Neuronal stem cell (in vitro differentiated cells): ENCODE data around the gene ERP27.
A peak's percentile ranks its signal among the peaks of the same experiment; 100 is the strongest.

ENCODE experiments used
- DNase-seq: peaks from one replicate; pipeline ENCODE4 v3.0.0-alpha.2; 2013; ENCODE audit warnings: low spot score
- H2AFZ ChIP-seq: one replicate; pipeline ENCODE4 v1.6.1; 2013; ENCODE audit warnings: mild to moderate bottlenecking, low read length, inconsistent platforms
- H2AK5ac ChIP-seq: 2 replicates; pipeline ENCODE4 v1.6.1; 2013; ENCODE audit warnings: low read depth, mild to moderate bottlenecking, inconsistent platforms, low read length, moderate library complexity, mixed read lengths
- H2BK120ac ChIP-seq: 2 replicates; pipeline ENCODE4 v1.6.1; 2013; ENCODE audit warnings: low read depth, mild to moderate bottlenecking, inconsistent platforms, low read length, moderate library complexity, mixed read lengths
- H2BK12ac ChIP-seq: one replicate; pipeline ENCODE4 v1.6.1; 2013; ENCODE audit warnings: low read length, inconsistent platforms
- H2BK15ac ChIP-seq: 2 replicates; pipeline ENCODE4 v1.6.1; 2013; ENCODE audit warnings: mild to moderate bottlenecking, low read length, inconsistent platforms, mixed read lengths
- H2BK5ac ChIP-seq: one replicate; pipeline ENCODE4 v1.6.1; 2013; ENCODE audit warnings: inconsistent platforms, mild to moderate bottlenecking, low read length, moderate library complexity
- H3K14ac ChIP-seq: one replicate; pipeline ENCODE4 v1.6.1; 2013; ENCODE audit warnings: low read length, inconsistent platforms
- H3K18ac ChIP-seq: 2 replicates; pipeline ENCODE4 v1.6.1; 2013; ENCODE audit warnings: low read length, inconsistent platforms
- H3K23ac ChIP-seq: 2 replicates; pipeline ENCODE4 v1.6.1; 2013; ENCODE audit warnings: low read depth, mild to moderate bottlenecking, mixed read lengths, low read length, inconsistent platforms; ENCODE audit not compliant: poor library complexity
- H3K27ac ChIP-seq: replicated peaks from 3 replicates; pipeline ENCODE4 v1.5.1; 2013; ENCODE audit warnings: low read length, inconsistent platforms
- H3K27me3 ChIP-seq, 3 experiments: 2 replicates each; pipeline ENCODE4 v1.6.1; 2013; ENCODE audit warnings: low read length in 3 of 3, mild to moderate bottlenecking in 2 of 3, inconsistent platforms in 1 of 3, low read depth in 1 of 3, mixed read lengths in 1 of 3, moderate library complexity in 1 of 3; ENCODE audit not compliant: control insufficient read depth in 3 of 3, insufficient read depth in 3 of 3
- H3K36me3 ChIP-seq, 2 donors: replicated peaks in 1 of 2; 2 replicates each; pipeline ENCODE4 v1.6.1; 2013; ENCODE audit warnings: low read length in 2 of 2; ENCODE audit not compliant: control insufficient read depth in 2 of 2, insufficient read depth in 2 of 2
- H3K4ac ChIP-seq: 2 replicates; pipeline ENCODE4 v1.6.1; 2013; ENCODE audit warnings: inconsistent platforms, mild to moderate bottlenecking, low read length, moderate library complexity
- H3K4me1 ChIP-seq, 2 donors: 1 replicate in 1 of 2; 2 replicates in 1 of 2; pipeline ENCODE4 v1.6.1; 2013; ENCODE audit warnings: low read length in 2 of 2, low read depth in 1 of 2; ENCODE audit not compliant: control insufficient read depth in 2 of 2, insufficient read depth in 1 of 2
- H3K4me2 ChIP-seq: one replicate; pipeline ENCODE4 v1.6.1; 2013; ENCODE audit warnings: mild to moderate bottlenecking, low read length, inconsistent platforms; ENCODE audit not compliant: insufficient read depth, poor library complexity, severe bottlenecking
- H3K4me3 ChIP-seq, 2 donors: 2 replicates each; pipeline ENCODE4 v1.5.1; 2013; ENCODE audit warnings: low read length in 2 of 2, mild to moderate bottlenecking in 2 of 2, inconsistent platforms in 1 of 2, moderate library complexity in 1 of 2
- H3K79me1 ChIP-seq: one replicate; pipeline ENCODE4 v1.6.1; 2013; ENCODE audit warnings: low read depth, mild to moderate bottlenecking, inconsistent platforms, low read length, moderate library complexity
- H3K9ac ChIP-seq: one replicate; pipeline ENCODE4 v1.6.1; 2013; ENCODE audit warnings: mild to moderate bottlenecking, low read depth, low read length, inconsistent platforms; ENCODE audit not compliant: poor library complexity
- H3K9me3 ChIP-seq, 2 donors: replicated peaks in 1 of 2; 2 replicates each; pipeline versions ENCODE3 to v1.6.1; 2013; ENCODE audit warnings: low read length in 2 of 2, mild to moderate bottlenecking in 2 of 2, inconsistent platforms in 1 of 2, low read depth in 1 of 2, mixed read lengths in 1 of 2, moderate library complexity in 1 of 2; ENCODE audit not compliant: control insufficient read depth in 2 of 2, insufficient read depth in 1 of 2
- H4K8ac ChIP-seq: one replicate; pipeline ENCODE4 v1.6.1; 2013; ENCODE audit warnings: low read depth, mild to moderate bottlenecking, inconsistent platforms, low read length, moderate library complexity
- H4K91ac ChIP-seq: one replicate; pipeline ENCODE4 v1.6.1; 2013; ENCODE audit warnings: low read length, low read depth, mild to moderate bottlenecking, inconsistent platforms; ENCODE audit not compliant: poor library complexity
- WGBS, 2 donors: extraction: QIAGEN DNeasy Blood & Tissue Kit; methylation state at CpG; one replicate each; pipeline ENCODE4 v1.1.7; 2013; ENCODE audit warnings: missing lambda C conversion rate in 2 of 2, mixed read lengths in 1 of 2; ENCODE audit not compliant: insufficient read length in 2 of 2, insufficient replicate concordance in 1 of 2; ENCODE audit errors: extremely low coverage in 2 of 2; 5-methylcytosine and 5-hydroxymethylcytosine counted together

The ERP27 gene

DNA sequence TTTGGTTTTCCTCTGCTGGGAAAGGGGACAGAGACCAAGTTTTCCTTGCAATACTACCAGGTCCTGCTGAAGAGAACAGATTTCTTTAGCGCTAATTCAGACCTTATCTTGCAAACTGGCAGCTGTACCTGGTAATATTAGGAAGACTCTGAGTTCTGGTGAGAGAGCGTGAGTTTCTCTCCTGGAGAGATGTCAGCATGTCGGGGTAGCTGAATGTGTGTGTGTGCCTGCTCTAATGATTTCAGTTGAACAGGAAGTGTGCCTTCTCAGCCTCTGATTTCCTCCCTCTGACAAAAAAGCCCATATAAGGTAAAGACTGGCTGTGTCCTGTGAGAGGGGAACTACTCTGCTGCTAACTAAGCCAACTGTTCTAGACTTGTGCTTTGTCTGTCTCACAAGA, 10.3 kb upstream of the ERP27 start:
- Histone ChIP-seq H3K4me3 (no peak overlapping the region), H3K4me1 (peaks cover 13 to 15% of the 10 kb centered on the region in 2 donors), H3K4me2 (no peak overlapping the region), H3K14ac (no peak overlapping the region), H3K4ac (no peak overlapping the region), H2BK15ac (no peak overlapping the region), H3K27ac (no peak overlapping the region), H2BK120ac (no peak overlapping the region), H4K8ac (no peak overlapping the region), H3K9me3 (no peaks in the 10 kb centered on the region), H3K36me3 (no peaks in the 10 kb centered on the region), H2AK5ac (no peak overlapping the region), H3K9ac (no peak overlapping the region), H2BK12ac (no peak overlapping the region), H2BK5ac (no peak overlapping the region), H4K91ac (no peak overlapping the region), H3K79me1 (no peaks in the 10 kb centered on the region), H3K23ac (no peak overlapping the region), H3K18ac (no peak overlapping the region), H2AFZ (peak overlapping the region; percentile 76), H3K27me3 (no peaks in the 10 kb centered on the region)
- WGBS, 2 donors, result no CpG with 5 or more reads among the region's 3 CpGs
- DNase-seq, result no peak

DNA sequence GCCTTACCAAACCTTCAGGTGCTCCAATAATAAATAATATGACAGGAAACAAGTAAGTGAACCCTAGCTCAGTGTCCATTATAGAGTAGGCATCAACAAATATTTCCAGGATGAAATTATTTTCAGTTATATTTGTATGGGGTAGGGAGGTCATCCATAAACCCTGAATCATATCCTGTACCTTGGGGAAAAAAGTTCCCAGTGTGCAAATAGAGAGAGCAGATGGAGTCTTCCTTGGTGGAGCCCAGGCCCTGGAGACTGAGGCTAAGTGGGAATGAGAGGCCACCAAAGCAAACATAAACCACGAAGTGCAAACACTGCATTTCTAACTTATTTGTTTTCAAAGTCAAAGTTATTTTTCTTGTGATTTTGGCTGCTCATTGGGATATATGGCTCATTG, 8.5 kb upstream of the ERP27 start:
- no peak overlapping the region for H3K4ac ChIP-seq
- H3K79me1 ChIP-seq, result no peaks in the 10 kb centered on the region
- peaks cover 15% of the 10 kb centered on the region in 2 donors for H3K4me1 ChIP-seq
- no peak overlapping the region for H3K9ac ChIP-seq
- no CpG with 5 or more reads among the region's 1 CpG for WGBS, 2 donors
- H3K23ac ChIP-seq, result no peak overlapping the region
- no peak overlapping the region for H2AFZ ChIP-seq
- no peak for DNase-seq
- no peak overlapping the region for H3K14ac ChIP-seq
- H3K27me3 ChIP-seq, result no peaks in the 10 kb centered on the region
- no peak overlapping the region for H4K91ac ChIP-seq
- no peak overlapping the region for H3K18ac ChIP-seq
- H3K36me3 ChIP-seq, result no peaks in the 10 kb centered on the region
- H3K4me2 ChIP-seq, result no peak overlapping the region
- no peak overlapping the region for H2BK12ac ChIP-seq
- H3K9me3 ChIP-seq, result peaks cover 0 to 2% of the 10 kb centered on the region in 2 donors
- no peak overlapping the region for H2BK15ac ChIP-seq
- H2AK5ac ChIP-seq, result no peak overlapping the region
- H4K8ac ChIP-seq, result no peak overlapping the region
- H3K4me3 ChIP-seq, result no peak overlapping the region
- no peak overlapping the region for H2BK5ac ChIP-seq
- H2BK120ac ChIP-seq, result no peak overlapping the region
- H3K27ac ChIP-seq, result no peak overlapping the region

DNA sequence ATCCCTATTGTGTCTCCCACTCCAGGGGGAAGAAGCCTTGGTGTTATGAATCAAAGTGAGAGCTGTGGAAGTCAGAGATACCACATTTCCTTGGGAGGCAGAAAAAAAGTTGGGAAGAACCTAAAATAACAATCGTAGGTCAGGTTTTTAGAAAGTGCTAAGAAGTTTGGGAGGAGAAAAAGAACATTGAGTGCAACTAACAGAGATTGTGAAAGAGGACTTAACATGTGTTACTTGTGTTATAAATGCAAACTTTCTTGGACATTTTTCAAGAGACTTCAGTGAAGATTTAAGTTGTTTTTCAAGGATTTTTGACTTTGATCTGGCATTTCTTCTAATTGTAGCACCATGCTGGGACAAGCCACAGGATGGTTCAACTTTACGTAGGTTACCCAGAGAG, 7.8 kb upstream of the ERP27 start:
- H4K8ac ChIP-seq, result no peak overlapping the region
- no peak overlapping the region for H2BK12ac ChIP-seq
- no peak for DNase-seq
- no peak overlapping the region for H2AK5ac ChIP-seq
- no peak overlapping the region for H2BK5ac ChIP-seq
- H3K14ac ChIP-seq, result no peak overlapping the region
- H3K23ac ChIP-seq, result no peak overlapping the region
- WGBS, 2 donors, result no CpG with 5 or more reads among the region's 2 CpGs
- H3K4me3 ChIP-seq, result no peak overlapping the region
- H3K9ac ChIP-seq, result no peak overlapping the region
- H3K18ac ChIP-seq, result no peak overlapping the region
- no peak overlapping the region for H3K4me2 ChIP-seq
- no peaks in the 10 kb centered on the region for H3K36me3 ChIP-seq
- no peak overlapping the region for H2BK15ac ChIP-seq
- no peaks in the 10 kb centered on the region for H3K79me1 ChIP-seq
- H4K91ac ChIP-seq, result no peak overlapping the region
- no peak overlapping the region for H2BK120ac ChIP-seq
- H3K4ac ChIP-seq, result no peak overlapping the region
- no peak overlapping the region for H3K27ac ChIP-seq
- H2AFZ ChIP-seq, result no peak overlapping the region
- H3K27me3 ChIP-seq, result no peaks in the 10 kb centered on the region
- H3K9me3 ChIP-seq, result peaks cover 0 to 2% of the 10 kb centered on the region in 2 donors
- peaks cover 15% of the 10 kb centered on the region in 2 donors for H3K4me1 ChIP-seq

DNA sequence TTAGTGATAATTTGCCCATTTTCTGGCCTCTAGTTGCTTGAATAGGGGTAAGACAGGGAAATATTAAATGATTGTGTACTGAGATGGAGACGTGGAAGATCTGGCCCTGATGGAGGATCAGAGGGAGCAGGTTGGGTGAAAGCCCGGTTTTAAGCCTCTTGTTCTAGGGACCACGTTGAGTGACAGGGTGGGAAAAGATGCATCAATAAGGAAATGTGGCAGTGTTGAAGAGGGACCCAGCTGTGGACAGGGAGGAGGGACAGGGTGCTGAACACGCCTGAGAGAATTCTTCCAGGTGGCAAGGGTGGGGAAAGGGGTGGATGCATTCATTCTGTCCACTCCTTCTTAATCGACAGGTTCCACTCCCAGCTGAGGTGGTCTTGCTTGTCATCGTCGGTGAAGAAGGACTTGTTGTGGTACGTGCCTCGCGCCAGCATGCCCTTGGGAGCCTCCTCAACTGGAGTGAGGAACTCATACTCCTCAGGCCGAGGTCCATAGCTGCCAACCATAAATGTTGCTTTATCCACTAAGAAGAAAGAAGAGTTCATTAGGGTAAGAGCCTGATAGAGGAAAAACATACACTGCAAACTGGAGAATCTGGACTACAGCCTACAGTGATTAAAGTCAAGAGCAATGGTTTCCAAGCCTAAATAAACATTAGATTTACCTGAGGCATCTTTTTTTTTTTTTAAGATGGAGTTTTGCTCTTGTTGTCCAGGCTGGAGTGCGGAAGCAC, 4.0 kb upstream of the ERP27 start:
- H2AFZ ChIP-seq, result no peak overlapping the region
- no peak overlapping the region for H3K18ac ChIP-seq
- H3K79me1 ChIP-seq, result no peaks in the 10 kb centered on the region
- peak overlapping the region in 1 of 2 donors; percentile 9 for H3K4me3 ChIP-seq
- H3K27ac ChIP-seq, result no peak overlapping the region
- no peak overlapping the region for H2BK15ac ChIP-seq
- DNase-seq, result no peak
- no peak overlapping the region for H4K91ac ChIP-seq
- H2BK12ac ChIP-seq, result no peak overlapping the region
- no peak overlapping the region for H3K4ac ChIP-seq
- peaks cover 0 to 2% of the 10 kb centered on the region in 2 donors for H3K4me1 ChIP-seq
- no peak overlapping the region for H3K4me2 ChIP-seq
- no CpG with 5 or more reads among the region's 12 CpGs for WGBS, 2 donors
- no peak overlapping the region for H2BK5ac ChIP-seq
- H3K27me3 ChIP-seq, result no peaks in the 10 kb centered on the region
- no peak overlapping the region for H3K9ac ChIP-seq
- H2AK5ac ChIP-seq, result no peak overlapping the region
- no peak overlapping the region for H4K8ac ChIP-seq
- peak overlapping the region; percentile 50 for H3K14ac ChIP-seq
- H3K9me3 ChIP-seq, result peaks cover 0 to 2% of the 10 kb centered on the region in 2 donors
- no peaks in the 10 kb centered on the region for H3K36me3 ChIP-seq
- H2BK120ac ChIP-seq, result no peak overlapping the region
- no peak overlapping the region for H3K23ac ChIP-seq
